Heart left ventricle (tissue), 16 donors: ENCODE measurements around the gene CCDC71. TPM values are rescaled to one million over a fixed set of nuclear protein-coding genes. Genes with fewer than 3 reads are reported as not detected.

ENCODE experiments used
- ATAC-seq, 4 donors: fragments of 200-7000 bp; cut with Tn5 transposase; one replicate each; pipeline ENCODE4 v1.9.1; 2020 to 2022; ENCODE audit warnings: moderate library complexity in 4 of 4, mild to moderate bottlenecking in 3 of 4, moderate number of reproducible peaks in 1 of 4
- DNase-seq, 5 donors: peaks; one replicate each; pipeline ENCODE4 v3.0.0-alpha.2; 2020
- H3K27ac ChIP-seq, 12 donors: fragments of 200-600 bp; sonication (generic) in 4 of 12; one replicate each; pipeline versions ENCODE4 v1.5.0 to v1.8.0; 2016 to 2022; ENCODE audit warnings: mild to moderate bottlenecking in 2 of 12
- H3K27me3 ChIP-seq, 9 donors: fragments of 200-600 bp; sonication (generic) in 2 of 9; one replicate each; pipeline versions ENCODE4 v1.5.1 to v1.8.0; 2016 to 2022; ENCODE audit warnings: mild to moderate bottlenecking in 3 of 9
- H3K36me3 ChIP-seq, 9 donors: fragments of 200-600 bp; sonication (generic) in 2 of 9; one replicate each; pipeline versions ENCODE4 v1.5.0 to v1.8.0; 2018 to 2022; ENCODE audit warnings: mild to moderate bottlenecking in 2 of 9
- H3K4me1 ChIP-seq, 12 donors: fragments of 200-600 bp; sonication (generic) in 4 of 12; one replicate each; pipeline versions ENCODE4 v1.5.0 to v1.8.0; 2016 to 2022; ENCODE audit warnings: mild to moderate bottlenecking in 3 of 12
- H3K4me3 ChIP-seq, 12 donors: fragments of 200-600 bp; sonication (generic) in 4 of 12; one replicate each; pipeline versions ENCODE4 v1.5.0 to v1.8.0; 2017 to 2022; ENCODE audit warnings: mild to moderate bottlenecking in 9 of 12, moderate library complexity in 4 of 12
- H3K9me3 ChIP-seq, 12 donors: fragments of 200-600 bp; sonication (generic) in 4 of 12; one replicate each; pipeline versions ENCODE4 v1.5.0 to v1.8.0; 2016 to 2022; ENCODE audit warnings: mild to moderate bottlenecking in 1 of 12
- CTCF ChIP-seq, 12 donors: fragments of 200-600 bp; sonication (generic) in 4 of 12; IDR thresholded peaks; one replicate each; pipeline versions ENCODE4 v1.5.0 to v1.8.0; 2018 to 2022; ENCODE audit warnings: antibody characterized with exemption in 12 of 12, mild to moderate bottlenecking in 5 of 12
- POLR2A ChIP-seq, 2 donors: fragments of 450-650 bp; IDR thresholded peaks; one replicate each; pipeline ENCODE4 v1.6.1; 2017; ENCODE audit warnings: antibody characterized with exemption in 2 of 2, mild to moderate bottlenecking in 2 of 2, moderate library complexity in 2 of 2
- WGBS, 4 donors: extraction: QIAGEN DNeasy Blood & Tissue Kit in 2 of 4; methylation state at CpG; one replicate each; pipeline versions ENCODE4 v1.1.5 to v1.1.7; 2013 to 2018; 5-methylcytosine and 5-hydroxymethylcytosine counted together
- intact Hi-C, 10 donors: fragments of 100-400 bp; cut with DNase I; formaldehyde crosslinking; loops; one replicate each; pipeline versions ENCODE4 v1.11.1 to v1.14.2; 2022
- polyA plus RNA-seq, 2 donors: library from polyadenylated mRNA; stranded (reverse); fragments of 200-250 nt; gene quantifications; one replicate each; pipeline ENCODE4 v1.2.3, GENCODE V29; 2013
- total RNA-seq, 9 donors: library from RNA; depleted of rRNA in 2 of 9; stranded (reverse); fragments of >200 nt in 2 of 9; fragmentation: NEBNext Ultra II Directional in 3 of 9; extraction: Animal tissue kit (Norgen Biotek cat#: 25700) in 3 of 9; gene quantifications; one replicate each; pipeline versions ENCODE4 v1.1.0 to v1.2.4, GENCODE V29; 2016 to 2023
- donor health status: ischemic (EF 13 %, LVEDD 7.1; RV severe dilation, severe dysfunction).
- donor health status: healthy with polysubstance abuse.
- donor health status: DM: no; HTN: yes; CAD: no.
- donor health status: DM: no; HTN: no; CAD: no.
- donor health status: ischemic (EF 25% LVEDD 6.9; RV normal size, moderate dysfunction).
- donor health status: ischemic (EF 25% LVEDD 5.7; RV mildly dilated, moderate dysfunction).
- donor health status: healthy.
- donor health status: DM: yes; HTN: yes; CAD: no.
- donor health status: ischemic (EF 35%, LVEDD 5.7; RV mildly dilated, moderate dysfunction).
- donor health status: nonischemic (EF 11% LVEDD 7.7; RV severe dilation, severe dysfunction).
- donor health status: DM: yes; HTN: yes; CAD: no.
- donor health status: PGD.
- donor health status: ischemic (EF 29% LVEDD 5.4; RV normal size, mild dysfunction).
- donor health status: nonischemic (EF 23%, LVEDD 6.1; RV moderate dilation, normal function).

The CCDC71 gene
- total and polyA plus RNA-seq, 11 donors = 9.7 to 24.0 (median 14.6) TPM

- 70 to 82% (median 79%) methylated on average over 1 to 2 of the region's 2 CpGs for WGBS, 4 donors
- H3K4me3 ChIP-seq = no peak overlapping the region
- H3K36me3 ChIP-seq = peaks cover 0 to 26% (median 16%) of the 10 kb centered on the region in 9 donors
- DNase-seq (no peak), ATAC-seq (no peak)
- H3K4me1 ChIP-seq = no peaks in the 10 kb centered on the region
- no peaks in the 10 kb centered on the region for H3K9me3 ChIP-seq
- no peaks in the 10 kb centered on the region for H3K27me3 ChIP-seq
- intact Hi-C loops = loop anchor here in 1 of 10 donors (10.0 kb wide), 1 partner anchor 296 kb away; no protein-coding TSS in a partner anchor
- TF ChIP-seq CTCF (IDR thresholded peaks at IDR 0.05) (no peak), POLR2A (IDR thresholded peaks at IDR 0.05) (no peak)
- no peak overlapping the region for H3K27ac ChIP-seq
Observed at GRCh38 chr3:49158792-49159191, 7.3 kb downstream of the CCDC71 start.

DNA sequence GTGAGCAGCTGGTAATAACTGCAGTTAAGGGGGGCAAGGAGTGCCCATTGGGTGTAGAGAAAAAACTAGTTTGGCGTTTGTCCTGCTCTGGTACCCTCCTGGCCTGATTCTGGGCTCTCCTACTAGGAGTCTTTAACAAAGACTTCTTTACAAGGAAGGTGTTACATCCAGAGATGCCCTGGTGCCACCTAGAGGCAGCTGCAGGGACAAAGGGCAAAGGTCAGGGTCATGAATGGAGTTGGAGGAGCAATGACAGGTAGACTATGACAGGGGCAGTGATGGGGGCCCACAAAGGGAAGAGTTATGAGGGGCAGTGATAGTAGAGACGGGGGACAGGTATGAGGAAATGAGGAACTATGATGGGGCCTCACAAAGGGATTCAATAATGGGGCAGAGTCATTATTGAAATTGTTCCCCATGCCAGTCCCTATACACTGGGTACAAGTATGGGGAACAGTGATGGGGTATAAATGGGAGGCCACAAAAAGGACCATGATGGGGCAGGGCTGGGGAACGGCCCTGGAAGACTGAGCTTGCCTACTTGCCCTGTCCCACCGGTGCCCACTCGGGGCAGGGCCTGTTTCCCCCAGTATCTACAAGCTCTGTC lies 7.9 kb downstream of the CCDC71 start:
- 70 to 80% (median 77%) methylated on average over 4 to 5 of the region's 5 CpGs for WGBS, 4 donors
- Histone ChIP-seq H3K4me3 (no peak overlapping the region), H3K27ac (no peak overlapping the region), H3K4me1 (no peaks in the 10 kb centered on the region), H3K36me3 (peaks cover 0 to 20% (median 10%) of the 10 kb centered on the region in 9 donors), H3K9me3 (no peaks in the 10 kb centered on the region), H3K27me3 (no peaks in the 10 kb centered on the region)
- intact Hi-C loops = loop anchor here in 1 of 10 donors (10.0 kb wide), 1 partner anchor 297 kb away; no protein-coding TSS in a partner anchor
- ATAC-seq (peak in 3 of 4 donors; percentile 38 to 49 (median 40)), DNase-seq (no peak)
- no peak for TF ChIP-seq POLR2A (IDR thresholded peaks at IDR 0.05)
- peak in 9 of 12 donors; percentile 19 to 49 (median 27) for TF ChIP-seq CTCF (IDR thresholded peaks at IDR 0.05)

DNA sequence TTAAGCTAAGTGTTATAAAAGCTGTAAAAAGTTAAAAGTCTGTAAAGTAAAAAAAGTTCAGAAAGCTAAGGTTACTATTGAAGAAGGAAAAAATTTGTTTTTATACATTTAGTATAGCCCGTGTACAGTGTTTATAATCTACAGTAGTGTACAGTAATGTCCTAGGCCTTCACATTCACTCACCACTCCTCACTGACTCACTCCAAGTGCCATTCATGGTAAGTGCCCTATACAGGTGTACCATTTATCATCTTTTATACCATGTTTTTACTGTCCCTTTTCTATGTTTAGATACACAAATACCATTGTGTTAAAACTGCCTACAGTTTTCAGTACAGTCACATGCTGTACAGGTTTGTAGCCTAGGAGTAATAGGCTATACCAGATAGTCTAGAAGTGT lies 8.8 kb downstream of the CCDC71 start:
- no peaks in the 10 kb centered on the region for H3K27me3 ChIP-seq
- no peak overlapping the region for H3K27ac ChIP-seq
- no peaks in the 10 kb centered on the region for H3K9me3 ChIP-seq
- H3K36me3 ChIP-seq = peaks cover 0 to 12% (median 1%) of the 10 kb centered on the region in 9 donors
- 71 to 87% (median 79%) methylated on average over 1 of the region's 1 CpG for WGBS, 4 donors
- no peak for TF ChIP-seq CTCF (IDR thresholded peaks at IDR 0.05)
- no peak for TF ChIP-seq POLR2A (IDR thresholded peaks at IDR 0.05)
- no peaks in the 10 kb centered on the region for H3K4me1 ChIP-seq
- ATAC-seq = no peak
- no peak for DNase-seq
- intact Hi-C loops = loop anchor here in 1 of 10 donors (10.0 kb wide), 1 partner anchor 298 kb away; no protein-coding TSS in a partner anchor
- no peak overlapping the region for H3K4me3 ChIP-seq

GRCh38 chr3:49153349-49153912 lies 12.7 kb downstream of the CCDC71 start:
- 77 to 84% (median 80%) methylated on average over 3 of the region's 3 CpGs for WGBS, 4 donors
- TF ChIP-seq POLR2A (IDR thresholded peaks at IDR 0.05) (no peak), CTCF (IDR thresholded peaks at IDR 0.05) (no peak)
- H3K4me1 ChIP-seq = no peaks in the 10 kb centered on the region
- H3K4me3 ChIP-seq = no peak overlapping the region
- H3K36me3 ChIP-seq = no peaks in the 10 kb centered on the region
- no peak overlapping the region for H3K27ac ChIP-seq
- ATAC-seq (peak in 2 of 4 donors; percentile 8 to 29), DNase-seq (no peak)
- intact Hi-C loops = loop anchor here in 1 of 10 donors (10.0 kb wide), 1 partner anchor 301 kb away; no protein-coding TSS in a partner anchor
- H3K27me3 ChIP-seq = no peaks in the 10 kb centered on the region
- H3K9me3 ChIP-seq = no peaks in the 10 kb centered on the region
